Tibial nerve (tissue), 4 donors: ENCODE results near the gene ZMYND8. TPM values are rescaled to one million over a fixed set of nuclear protein-coding genes. Genes with fewer than 3 reads are reported as not detected.
"Not testable (repeated sequence)": the region's sequence is repeated elsewhere in the genome, so short reads cannot be mapped to it uniquely, and the experiment has no call there.

ENCODE experiments used
- DNase-seq, 2 donors: peaks; one replicate each; pipeline ENCODE4 v3.0.0-alpha.2; 2019; ENCODE audit warnings: low spot score in 2 of 2
- H3K27ac ChIP-seq, 4 donors: fragments of 200-600 bp; sonication (generic) in 3 of 4; one replicate each; pipeline ENCODE4 v1.5.1; 2017 to 2019; ENCODE audit warnings: mild to moderate bottlenecking in 1 of 4
- H3K27me3 ChIP-seq, 2 donors: fragments of 200-600 bp; sonication (generic) in 1 of 2; one replicate each; pipeline versions ENCODE4 v1.5.1 to v1.6.0; 2017 to 2019
- H3K36me3 ChIP-seq, 3 donors: fragments of 200-600 bp; sonication (generic); one replicate each; pipeline ENCODE4 v1.5.1; 2018 to 2019
- H3K4me1 ChIP-seq, 4 donors: fragments of 200-600 bp; sonication (generic) in 3 of 4; one replicate each; pipeline ENCODE4 v1.5.1; 2017 to 2019
- H3K4me3 ChIP-seq, 4 donors: fragments of 200-600 bp; sonication (generic) in 3 of 4; one replicate each; pipeline ENCODE4 v1.5.1; 2017 to 2019; ENCODE audit warnings: mild to moderate bottlenecking in 1 of 4, moderate library complexity in 1 of 4
- H3K9me3 ChIP-seq, 4 donors: fragments of 200-600 bp; sonication (generic) in 3 of 4; one replicate each; pipeline ENCODE4 v1.5.1; 2017 to 2019
- CTCF ChIP-seq, 5 experiments: fragments of 200-600 bp in 3 of 5; fragments of 450-650 bp in 2 of 5; sonication (generic) in 3 of 5; IDR thresholded peaks; one replicate each; pipeline ENCODE4 v1.5.1; 2016 to 2019; ENCODE audit warnings: antibody characterized with exemption in 5 of 5, mild to moderate bottlenecking in 3 of 5, moderate library complexity in 2 of 5
- EP300 ChIP-seq, 2 donors: sonication (generic); formaldehyde crosslinking; IDR thresholded peaks; one replicate each; pipeline ENCODE4 v1.6.1; 2017; ENCODE audit warnings: antibody characterized with exemption in 2 of 2, mild to moderate bottlenecking in 1 of 2
- POLR2A ChIP-seq, 2 donors: fragments of 450-650 bp; IDR thresholded peaks; one replicate each; pipeline ENCODE4 v1.6.1; 2017; ENCODE audit warnings: antibody characterized with exemption in 2 of 2, mild to moderate bottlenecking in 2 of 2, moderate library complexity in 2 of 2
- WGBS, 2 donors: methylation state at CpG; one replicate each; pipeline ENCODE4 v1.1.5; 2018; 5-methylcytosine and 5-hydroxymethylcytosine counted together
- total RNA-seq, 4 donors: library from RNA; depleted of rRNA; stranded (reverse); fragments of >200 nt; gene quantifications; one replicate each; pipeline ENCODE4 v1.1.0, GENCODE V29; 2016

The ZMYND8 gene
- total RNA-seq, 4 donors from 2014 or later = 45.3 to 69.9 (median 49.8) TPM

- TF ChIP-seq CTCF (IDR thresholded peaks at IDR 0.05) (no peak), EP300 (IDR thresholded peaks at IDR 0.05) (no peak), POLR2A (IDR thresholded peaks at IDR 0.05) (no peak)
- DNase-seq = no peak
- Histone ChIP-seq H3K36me3 (no peaks in the 10 kb centered on the region), H3K27me3 (no peaks in the 10 kb centered on the region), H3K9me3 (no peaks in the 10 kb centered on the region), H3K4me1 (peaks cover 0 to 9% (median 0%) of the 10 kb centered on the region in 4 donors), H3K4me3 (no peak overlapping the region), H3K27ac (no peak overlapping the region)
- WGBS, 2 donors = 73 to 74% methylated on average over 4 of the region's 4 CpGs
These were observed 20.7 kb upstream of the ZMYND8 start for GRCh38 chr20:47377122-47377722.

- H3K4me1 ChIP-seq, H3K9me3 ChIP-seq, H3K4me3 ChIP-seq, H3K36me3 ChIP-seq, H3K27me3 ChIP-seq, H3K27ac ChIP-seq, DNase-seq: not testable (repeated sequence)
- 90 to 91% methylated on average over 7 of the region's 7 CpGs for WGBS, 2 donors
These were observed 19.7 kb upstream of the ZMYND8 start for GRCh38 chr20:47376096-47376643.

GRCh38 chr20:47374121-47374520 lies 17.6 kb upstream of the ZMYND8 start:
- H3K4me3 ChIP-seq, H3K27me3 ChIP-seq, H3K27ac ChIP-seq, H3K36me3 ChIP-seq, DNase-seq, H3K9me3 ChIP-seq, H3K4me1 ChIP-seq: not testable (repeated sequence)
- 95 to 96% methylated on average over 8 of the region's 8 CpGs for WGBS, 2 donors

GRCh38 chr20:47373206-47373733 lies 16.8 kb upstream of the ZMYND8 start:
- Histone ChIP-seq H3K9me3 (no peaks in the 10 kb centered on the region), H3K4me1 (peaks cover 0 to 9% (median 0%) of the 10 kb centered on the region in 4 donors), H3K27me3 (no peaks in the 10 kb centered on the region), H3K27ac (peak overlapping the region in 2 of 4 donors; percentile 6 to 7), H3K36me3 (no peaks in the 10 kb centered on the region), H3K4me3 (no peak overlapping the region)
- DNase-seq = no peak
- WGBS, 2 donors = 89 to 96% methylated on average over 2 of the region's 2 CpGs
- TF ChIP-seq CTCF (IDR thresholded peaks at IDR 0.05) (no peak), POLR2A (IDR thresholded peaks at IDR 0.05) (no peak), EP300 (IDR thresholded peaks at IDR 0.05) (no peak)

- no peak for DNase-seq
- H3K27ac ChIP-seq = no peak overlapping the region
- 81 to 84% methylated on average over 14 to 15 of the region's 15 CpGs for WGBS, 2 donors
- TF ChIP-seq POLR2A (IDR thresholded peaks at IDR 0.05) = no peak
- no peak for TF ChIP-seq CTCF (IDR thresholded peaks at IDR 0.05)
- no peak for TF ChIP-seq EP300 (IDR thresholded peaks at IDR 0.05)
- H3K9me3 ChIP-seq = no peaks in the 10 kb centered on the region
- H3K36me3 ChIP-seq = no peaks in the 10 kb centered on the region
- no peak overlapping the region for H3K4me3 ChIP-seq
- H3K27me3 ChIP-seq = no peaks in the 10 kb centered on the region
- H3K4me1 ChIP-seq = peaks cover 0 to 9% (median 0%) of the 10 kb centered on the region in 4 donors
These were observed 14.6 kb upstream of the ZMYND8 start for GRCh38 chr20:47370850-47371782.

GRCh38 chr20:47370214-47370613 lies 13.7 kb upstream of the ZMYND8 start:
- H3K4me1 ChIP-seq = peaks cover 0 to 9% (median 0%) of the 10 kb centered on the region in 4 donors
- no peak for TF ChIP-seq CTCF (IDR thresholded peaks at IDR 0.05)
- TF ChIP-seq POLR2A (IDR thresholded peaks at IDR 0.05) = no peak
- no peak for TF ChIP-seq EP300 (IDR thresholded peaks at IDR 0.05)
- DNase-seq = no peak
- no peaks in the 10 kb centered on the region for H3K36me3 ChIP-seq
- no peaks in the 10 kb centered on the region for H3K9me3 ChIP-seq
- H3K27ac ChIP-seq = no peak overlapping the region
- WGBS, 2 donors = 97 to 98% methylated on average over 10 of the region's 10 CpGs
- no peaks in the 10 kb centered on the region for H3K27me3 ChIP-seq
- no peak overlapping the region for H3K4me3 ChIP-seq
